HuH-7 (cell line): ENCODE measurements around the gene MRRF.

Experiments
- DNase-seq: peaks from one replicate; pipeline ENCODE4 v3.0.0; 2011; ENCODE audit warnings: low spot score

The MRRF gene

GRCh38 chr9:122228568-122229484 is 35.9 kb upstream of the MRRF start, which contains the start of gene LHX6:
TSS of gene LHX6 (minus strand) at chr9:122228957. CDS start at chr9:122228740, 217 bp downstream.
- no peak for DNase-seq

- no peak for DNase-seq
Observed at GRCh38 chr9:122229485-122229837, 35.2 kb upstream of the MRRF start.

GRCh38 chr9:122232796-122233306 is 31.8 kb upstream of the MRRF start:
- DNase-seq = no peak

GRCh38 chr9:122234022-122234748 is 30.5 kb upstream of the MRRF start:
- DNase-seq = no peak

GRCh38 chr9:122236681-122237080 is 28.0 kb upstream of the MRRF start:
- DNase-seq = no peak

GRCh38 chr9:122239722-122240121 is 25.0 kb upstream of the MRRF start:
- no peak for DNase-seq

- no peak for DNase-seq
Observed at GRCh38 chr9:122244349-122244748, 20.3 kb upstream of the MRRF start.

- DNase-seq = no peak
Observed at GRCh38 chr9:122246666-122247065, 18.0 kb upstream of the MRRF start.

- no peak for DNase-seq
Observed at GRCh38 chr9:122248448-122248865, 16.2 kb upstream of the MRRF start.

- DNase-seq = no peak
Observed at GRCh38 chr9:122251351-122251750, 13.3 kb upstream of the MRRF start.

- no peak for DNase-seq
Observed at GRCh38 chr9:122252796-122253195, 11.9 kb upstream of the MRRF start.

- DNase-seq = no peak
Observed at GRCh38 chr9:122254761-122255160, 9.9 kb upstream of the MRRF start.

GRCh38 chr9:122256206-122256605 is 8.5 kb upstream of the MRRF start:
- no peak for DNase-seq

- no peak for DNase-seq
Observed at GRCh38 chr9:122258886-122259415, 5.7 kb upstream of the MRRF start.

GRCh38 chr9:122261469-122261881 is 3.2 kb upstream of the MRRF start:
- peak; percentile 79 for DNase-seq

GRCh38 chr9:122262073-122262472 is 2.6 kb upstream of the MRRF start:
- no peak for DNase-seq

GRCh38 chr9:122263699-122264349 is 858 bp upstream of the MRRF start:
- no peak for DNase-seq

- DNase-seq = peak; percentile 24
Observed at GRCh38 chr9:122265149-122265915, 650 bp downstream of the MRRF start.

GRCh38 chr9:122268041-122268814 is 3.5 kb downstream of the MRRF start:
- no peak for DNase-seq

GRCh38 chr9:122274055-122274454 is 9.4 kb downstream of the MRRF start:
- DNase-seq = no peak

- no peak for DNase-seq
Observed at GRCh38 chr9:122276096-122276495, 11.4 kb downstream of the MRRF start.
